Activated CD4-positive, alpha-beta T cell treated with anti-CD3 and anti-CD28 coated beads for 36 hours (primary cell): ENCODE results near the gene TMEM179B. TPM values are rescaled to one million over a fixed set of nuclear protein-coding genes. Genes with fewer than 3 reads are reported as not detected.
"Not testable (repeated sequence)": the region's sequence is repeated elsewhere in the genome, so short reads cannot be mapped to it uniquely, and the experiment has no call there.

Source experiments
- ATAC-seq: fragments of 200-7000 bp; cut with Tn5 transposase; one replicate; pipeline ENCODE4 v1.10.0; 2021; ENCODE audit warnings: mild to moderate bottlenecking, moderate library complexity
- CTCF ChIA-PET: fragments of 350-600 bp; sonication (Branson Sonifier 250); formaldehyde crosslinking; loops from one replicate; lab custom pipeline; 2021; ENCODE audit warnings: antibody characterized with exemption; lab: Charles Lee
- POLR2A ChIA-PET: fragments of 350-600 bp; sonication (Branson Sonifier 250); formaldehyde crosslinking; loops from one replicate; lab custom pipeline; 2021; ENCODE audit warnings: antibody characterized with exemption, inconsistent platforms; lab: Charles Lee
- DNase-seq: peaks from one replicate; pipeline ENCODE4 v3.0.0-alpha.2; 2020
- H3K27ac Mint-ChIP-seq: one replicate; pipeline ENCODE4 v1.8.0; 2021; ENCODE audit warnings: mixed read lengths
- H3K27me3 Mint-ChIP-seq: one replicate; pipeline ENCODE4 v1.8.0; 2021; ENCODE audit warnings: mixed read lengths
- H3K36me3 Mint-ChIP-seq: one replicate; pipeline ENCODE4 v1.8.0; 2021; ENCODE audit warnings: low read depth, mixed read lengths
- H3K4me1 Mint-ChIP-seq: one replicate; pipeline ENCODE4 v1.8.0; 2021; ENCODE audit warnings: mixed read lengths
- H3K4me3 Mint-ChIP-seq: one replicate; pipeline ENCODE4 v1.8.0; 2021; ENCODE audit warnings: mild to moderate bottlenecking, moderate library complexity, mixed read lengths
- H3K9me3 Mint-ChIP-seq: one replicate; pipeline ENCODE4 v1.8.0; 2021; ENCODE audit warnings: low read depth, mixed read lengths
- intact Hi-C, 2 experiments: fragments of 100-400 bp; cut with DNase I in 1 of 2; cut with micrococcal nuclease in 1 of 2; formaldehyde crosslinking; loops; one replicate each; pipeline versions ENCODE4 v1.14.2 to v1.15.1; 2022 to 2024; cut with DNase I, micrococcal nuclease
- total RNA-seq, 2 experiments: library from RNA; stranded (reverse); gene quantifications; one replicate each; pipeline ENCODE4 v1.2.3, GENCODE V29; 2021

Gene TMEM179B
- total RNA-seq, 2 experiments from 2014 or later: 19.5 to 35.9 TPM

DNA sequence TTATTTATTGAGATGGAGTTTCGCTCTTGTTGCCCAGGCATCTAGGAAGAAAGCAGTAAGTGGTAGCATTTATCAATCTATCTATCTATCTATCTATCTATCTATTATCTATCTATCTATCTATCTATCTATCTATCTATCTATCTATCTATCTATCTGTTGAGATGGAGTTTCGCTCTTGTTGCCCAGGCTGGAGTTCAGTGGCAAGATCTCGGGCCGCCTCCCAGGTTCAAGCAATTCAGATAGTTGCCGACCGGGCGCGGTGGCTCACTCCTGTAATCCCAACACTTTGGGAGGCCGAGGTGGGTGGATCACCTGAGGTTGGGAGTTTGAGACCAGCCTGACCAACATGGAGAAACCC lies 26.4 kb upstream of the TMEM179B start:
- Mint-ChIP-seq H3K4me3 (peak overlapping the region; percentile 89), H3K27ac (peak overlapping the region; percentile 42), H3K36me3 (peaks cover 17% of the 10 kb centered on the region), H3K4me1 (peaks cover 21% of the 10 kb centered on the region)
- CTCF ChIA-PET: interaction anchor here (0.6 kb wide), 1 partner anchor 91 kb away, joined by 4 read pairs; no protein-coding TSS in a partner anchor
- not testable (repeated sequence) for ATAC-seq, H3K27me3 Mint-ChIP-seq, H3K9me3 Mint-ChIP-seq
- POLR2A ChIA-PET: interaction anchor here (1.0 to 1.8 kb wide), 4 partner anchors 9 to 120 kb away, joined by 4 to 9 read pairs (median 4); partner anchors contain the start of genes SLC3A2 and TAF6L
- DNase-seq: peak; percentile 41
- intact Hi-C loops: loop anchor here (1.0 to 2.0 kb wide), 12 partner anchors 8 to 1480 kb away; partner anchors contain the start of genes TAF6L (in 2 of the 2), TMEM179B (in 2 of the 2), FKBP2 (in 1 of the 2) and GANAB (in 1 of the 2)

DNA sequence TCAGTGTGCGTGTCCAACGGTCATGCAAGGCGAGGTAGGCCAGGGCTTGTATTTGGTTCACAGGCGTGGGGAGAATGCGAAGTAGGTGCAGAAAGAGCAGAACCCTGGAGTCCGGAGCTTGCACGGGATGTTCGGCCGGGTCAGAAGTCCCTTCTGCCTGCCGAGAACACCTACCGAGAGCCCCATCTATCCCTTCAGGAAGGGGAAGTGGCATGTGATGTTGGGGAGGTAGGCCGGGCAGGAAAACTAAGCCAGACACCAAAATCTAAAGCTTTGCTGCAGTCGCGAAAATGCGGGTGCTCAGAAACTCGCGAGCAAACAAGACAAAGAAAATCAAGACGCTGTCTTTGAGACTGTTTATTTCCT lies 16.4 kb upstream of the TMEM179B start:
- intact Hi-C loops: loop anchor here (1.0 to 2.0 kb wide), 14 partner anchors 9 to 179 kb away; partner anchors contain the start of genes POLR2G (in 2 of the 2), TMEM179B (in 2 of the 2), ZBTB3 (in 2 of the 2) and HNRNPUL2 (in 1 of the 2)
- ChIA-PET CTCF (interaction anchor here (0.8 to 10.7 kb wide), 5 partner anchors 8 to 112 kb away, joined by 3 to 75 read pairs (median 4); partner anchors contain the start of genes TMEM179B and ZBTB3), POLR2A (interaction anchor here (0.6 to 3.1 kb wide), 8 partner anchors 9 to 111 kb away, joined by 3 to 19 read pairs (median 5); partner anchors contain the start of genes C11orf98, CSKMT, HNRNPUL2 and POLR2G)
- H3K4me3 Mint-ChIP-seq: peak overlapping the region; percentile 85
- DNase-seq (peak; percentile 43), ATAC-seq (no peak)
- no peaks in the 10 kb centered on the region for H3K9me3 Mint-ChIP-seq
- peak overlapping the region; percentile 89 for H3K27ac Mint-ChIP-seq
- H3K36me3 Mint-ChIP-seq: peaks cover 18% of the 10 kb centered on the region
- H3K27me3 Mint-ChIP-seq: no peaks in the 10 kb centered on the region
- H3K4me1 Mint-ChIP-seq: peaks cover 26% of the 10 kb centered on the region

DNA sequence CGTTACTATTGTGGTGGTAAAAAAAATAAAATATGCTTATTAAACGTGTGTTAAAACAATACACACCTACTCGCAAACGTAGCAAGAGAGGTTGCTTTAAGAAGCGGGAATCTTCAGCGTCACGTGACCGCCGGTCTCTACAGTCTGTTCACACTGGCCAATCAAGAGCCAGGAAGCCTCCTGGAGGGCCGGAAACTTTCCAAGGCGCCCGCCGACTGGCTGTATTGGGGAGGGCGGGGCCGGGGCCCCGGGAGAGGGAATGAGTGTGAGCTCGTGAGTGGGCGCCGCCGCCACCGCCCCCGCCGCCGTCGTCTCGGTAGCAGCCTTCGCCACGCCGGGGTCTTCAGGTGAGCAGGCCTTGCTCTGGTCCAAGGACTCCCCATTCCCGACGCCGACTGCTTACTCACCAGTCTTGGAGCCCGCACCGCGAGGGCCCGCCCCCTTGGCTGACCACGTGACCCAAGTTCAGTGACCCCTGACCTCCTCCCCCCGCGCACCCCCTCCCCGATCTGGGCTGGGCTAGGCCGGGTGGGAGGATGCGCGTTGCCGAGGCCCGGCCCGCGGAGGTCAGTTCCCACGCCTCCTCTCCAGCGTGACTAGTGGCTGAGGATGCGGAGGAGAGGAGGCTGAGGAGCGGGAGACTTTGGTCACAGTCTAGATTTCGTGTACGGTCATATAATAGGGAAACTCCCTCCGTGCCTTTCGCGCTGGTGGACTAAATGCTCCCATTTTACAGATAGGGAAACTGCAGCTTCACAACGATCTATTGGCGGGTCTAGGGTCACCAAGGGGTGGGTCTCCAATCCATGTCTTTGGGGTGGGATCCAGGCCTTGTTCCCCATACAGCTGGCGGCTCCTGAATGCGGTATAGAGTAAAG lies 15.8 kb upstream of the TMEM179B start, which contains the start of gene TAF6L:
Gene TAF6L (plus strand): TSS at position 253 of the 878 bp plus-strand sequence. CDS start 4,388 bp downstream, outside the sequence.
- Mint-ChIP-seq H3K4me1 (peaks cover 26% of the 10 kb centered on the region), H3K27ac (peak within 1 kb of the TSS; percentile 89), H3K27me3 (no peaks in the 10 kb centered on the region), H3K4me3 (peak within 1 kb of the TSS; percentile 85), H3K9me3 (no peaks in the 10 kb centered on the region), H3K36me3 (peaks cover 19% of the 10 kb centered on the region)
- intact Hi-C loops: loop anchor here (1.0 to 2.0 kb wide), 14 partner anchors 10 to 180 kb away; partner anchors contain the start of genes POLR2G (in 2 of the 2), TMEM179B (in 2 of the 2), ZBTB3 (in 2 of the 2) and HNRNPUL2 (in 1 of the 2)
- POLR2A ChIA-PET: interaction anchor here (0.6 to 3.1 kb wide), 9 partner anchors 10 to 110 kb away, joined by 3 to 19 read pairs (median 5); partner anchors contain the start of genes C11orf98, CSKMT, HNRNPUL2 and POLR2G
- CTCF ChIA-PET: interaction anchor here (0.7 to 10.7 kb wide), 9 partner anchors 8 to 197 kb away, joined by 3 to 75 read pairs (median 4); partner anchors contain the start of genes TMEM179B and ZBTB3
- DNase-seq (peak; percentile 98), ATAC-seq (peak; percentile 87)

DNA sequence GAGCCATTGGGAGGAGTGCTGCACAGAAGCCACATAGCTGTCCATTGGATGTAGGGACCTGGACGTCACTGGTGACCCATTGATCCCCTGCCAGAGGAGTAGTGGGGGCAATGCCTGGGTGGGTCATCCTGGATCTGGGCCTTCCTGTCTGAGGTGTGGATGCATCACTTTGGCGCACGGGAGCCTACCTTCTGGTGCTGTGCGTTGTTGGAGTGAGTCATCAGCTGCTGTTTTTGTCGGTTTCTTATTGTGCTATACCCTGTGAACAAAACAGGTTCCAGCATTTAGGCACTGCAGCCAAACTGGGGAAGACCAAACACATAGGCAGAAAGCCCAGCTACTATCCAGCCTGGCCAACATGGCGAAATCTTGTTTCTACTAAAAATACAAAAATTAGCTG lies 12.8 kb upstream of the TMEM179B start:
- no peak for ATAC-seq
- ChIA-PET POLR2A (interaction anchor here (1.4 to 1.7 kb wide), 2 partner anchors 21 to 67 kb away, joined by 4 to 9 read pairs; partner anchors contain the start of gene ZBTB3), CTCF (interaction anchor here (0.7 to 10.7 kb wide), 4 partner anchors 9 to 231 kb away, joined by 3 to 75 read pairs (median 4); partner anchors contain the start of genes POLR2G and TMEM179B)
- H3K36me3 Mint-ChIP-seq: peaks cover 31% of the 10 kb centered on the region
- no peak overlapping the region for H3K4me3 Mint-ChIP-seq
- peaks cover 39% of the 10 kb centered on the region for H3K4me1 Mint-ChIP-seq
- DNase-seq: no peak
- H3K27ac Mint-ChIP-seq: no peak overlapping the region
- intact Hi-C loops: no loop called here
- H3K9me3 Mint-ChIP-seq: no peaks in the 10 kb centered on the region
- no peaks in the 10 kb centered on the region for H3K27me3 Mint-ChIP-seq

DNA sequence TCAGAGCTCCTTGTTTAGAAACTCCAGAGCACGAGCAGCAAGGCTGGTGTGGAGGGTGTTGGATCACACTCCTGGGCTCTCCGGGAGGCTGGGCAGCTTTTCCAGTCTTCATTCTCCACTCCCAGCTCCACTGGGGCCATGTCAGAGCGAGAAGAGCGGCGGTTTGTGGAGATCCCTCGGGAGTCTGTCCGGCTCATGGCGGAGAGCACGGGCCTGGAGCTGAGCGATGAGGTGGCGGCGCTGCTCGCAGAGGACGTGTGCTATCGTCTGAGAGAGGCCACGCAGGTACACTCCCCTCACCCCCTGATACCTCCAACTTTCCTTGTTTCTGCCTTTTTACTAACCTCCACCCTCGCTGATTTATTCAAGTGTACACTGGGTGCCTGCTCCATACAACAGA lies 11.6 kb upstream of the TMEM179B start:
- DNase-seq (no peak), ATAC-seq (no peak)
- ChIA-PET CTCF (interaction anchor here (0.8 to 10.7 kb wide), 3 partner anchors 8 to 25 kb away, joined by 3 to 75 read pairs (median 3); partner anchors contain the start of gene TMEM179B), POLR2A (interaction anchor here (1.7 kb wide), 1 partner anchor 65 kb away, joined by 9 read pairs; no protein-coding TSS in a partner anchor)
- Mint-ChIP-seq H3K9me3 (no peaks in the 10 kb centered on the region), H3K27ac (peak overlapping the region; percentile 24), H3K27me3 (no peaks in the 10 kb centered on the region), H3K4me1 (peaks cover 28% of the 10 kb centered on the region), H3K36me3 (peaks cover 26% of the 10 kb centered on the region), H3K4me3 (no peak overlapping the region)
- intact Hi-C loops: no loop called here

DNA sequence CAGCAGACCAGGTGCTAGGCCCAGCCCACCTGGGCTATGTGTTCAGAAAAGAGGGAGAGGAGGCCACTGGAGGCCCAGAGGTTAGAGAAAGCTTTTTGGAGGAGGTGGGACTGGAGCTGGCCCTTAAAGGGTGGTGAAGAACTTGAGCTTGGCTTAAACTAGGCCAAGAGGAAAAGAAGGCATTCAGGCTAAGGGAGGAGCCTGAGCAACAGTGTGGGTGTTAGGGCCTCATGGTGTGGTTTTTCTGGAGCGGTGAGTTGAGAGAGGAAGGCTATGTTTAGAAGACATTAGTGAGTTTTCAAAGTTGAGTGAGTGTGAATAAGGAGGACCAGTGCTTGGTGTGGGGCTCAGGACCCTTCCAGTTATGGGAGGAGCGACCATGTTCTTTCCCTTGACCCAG lies 9.8 kb upstream of the TMEM179B start:
- Mint-ChIP-seq H3K27ac (peak overlapping the region; percentile 75), H3K4me3 (no peak overlapping the region), H3K27me3 (no peaks in the 10 kb centered on the region), H3K9me3 (no peaks in the 10 kb centered on the region), H3K4me1 (peaks cover 21% of the 10 kb centered on the region), H3K36me3 (peaks cover 26% of the 10 kb centered on the region)
- ChIA-PET POLR2A (no interaction called here), CTCF (interaction anchor here (10.7 kb wide), 1 partner anchor 10 kb away, joined by 75 read pairs; the partner anchor contains the start of gene TMEM179B)
- DNase-seq (peak; percentile 26), ATAC-seq (peak; percentile 76)
- intact Hi-C loops: no loop called here

DNA sequence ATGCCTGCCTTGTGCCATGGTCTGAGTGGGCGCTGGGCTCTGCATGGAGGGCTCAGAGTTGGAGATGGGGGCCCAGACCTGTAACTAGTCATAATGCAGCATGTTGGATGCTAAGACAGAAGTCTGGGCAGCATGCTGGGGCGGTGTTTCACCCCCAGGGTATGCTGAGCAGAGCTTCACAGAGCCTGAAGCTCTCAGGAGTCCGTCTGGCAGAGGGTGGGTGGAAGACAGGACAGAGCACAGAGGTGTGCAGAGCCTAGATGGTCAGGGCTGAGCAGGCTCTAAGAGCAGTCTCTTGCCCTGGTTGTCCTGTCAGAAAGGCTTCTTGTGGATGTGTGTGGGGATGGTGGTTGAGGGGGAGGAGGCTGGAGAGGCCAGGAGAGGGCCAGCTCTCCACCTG lies 8.8 kb upstream of the TMEM179B start:
- ChIA-PET CTCF (interaction anchor here (1.1 kb wide), 1 partner anchor 99 kb away, joined by 3 read pairs; no protein-coding TSS in a partner anchor), POLR2A (no interaction called here)
- no peak for ATAC-seq

DNA sequence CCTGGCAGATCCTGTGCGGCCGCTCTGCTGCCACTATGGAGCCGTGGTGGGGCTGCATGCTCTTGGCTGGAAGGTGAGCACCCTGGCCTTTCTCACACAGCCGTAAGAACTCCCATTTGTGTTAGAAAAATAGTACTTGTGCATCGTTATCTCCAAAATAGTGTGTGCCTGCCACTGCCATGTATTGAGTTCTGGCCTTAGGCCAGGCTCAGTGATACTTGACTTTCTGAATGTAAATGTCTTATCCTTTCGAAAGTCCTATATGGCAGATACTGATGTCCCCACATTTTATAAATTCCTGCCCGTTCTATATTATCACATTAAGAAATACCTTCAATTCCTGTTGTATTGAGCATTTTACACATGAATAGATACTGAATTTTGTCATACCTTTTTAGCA lies 4.4 kb upstream of the TMEM179B start:
- Mint-ChIP-seq H3K4me3 (no peak overlapping the region), H3K9me3 (no peaks in the 10 kb centered on the region), H3K27ac (no peak overlapping the region), H3K27me3 (no peaks in the 10 kb centered on the region), H3K4me1 (peaks cover 17% of the 10 kb centered on the region), H3K36me3 (peaks cover 17% of the 10 kb centered on the region)
- ChIA-PET POLR2A (no interaction called here), CTCF (interaction anchor here (1.0 kb wide), 1 partner anchor 8 kb away, joined by 3 read pairs; no protein-coding TSS in a partner anchor)
- ATAC-seq (no peak), DNase-seq (no peak)
- intact Hi-C loops: no loop called here

More for the DNA sequence above, 8.8 kb upstream of the TMEM179B start:
- DNase-seq: no peak
- no peaks in the 10 kb centered on the region for H3K9me3 Mint-ChIP-seq
- H3K4me3 Mint-ChIP-seq: no peak overlapping the region
- H3K27me3 Mint-ChIP-seq: no peaks in the 10 kb centered on the region
- intact Hi-C loops: no loop called here
- peaks cover 21% of the 10 kb centered on the region for H3K4me1 Mint-ChIP-seq
- H3K27ac Mint-ChIP-seq: peak overlapping the region; percentile 15
- peaks cover 28% of the 10 kb centered on the region for H3K36me3 Mint-ChIP-seq

DNA sequence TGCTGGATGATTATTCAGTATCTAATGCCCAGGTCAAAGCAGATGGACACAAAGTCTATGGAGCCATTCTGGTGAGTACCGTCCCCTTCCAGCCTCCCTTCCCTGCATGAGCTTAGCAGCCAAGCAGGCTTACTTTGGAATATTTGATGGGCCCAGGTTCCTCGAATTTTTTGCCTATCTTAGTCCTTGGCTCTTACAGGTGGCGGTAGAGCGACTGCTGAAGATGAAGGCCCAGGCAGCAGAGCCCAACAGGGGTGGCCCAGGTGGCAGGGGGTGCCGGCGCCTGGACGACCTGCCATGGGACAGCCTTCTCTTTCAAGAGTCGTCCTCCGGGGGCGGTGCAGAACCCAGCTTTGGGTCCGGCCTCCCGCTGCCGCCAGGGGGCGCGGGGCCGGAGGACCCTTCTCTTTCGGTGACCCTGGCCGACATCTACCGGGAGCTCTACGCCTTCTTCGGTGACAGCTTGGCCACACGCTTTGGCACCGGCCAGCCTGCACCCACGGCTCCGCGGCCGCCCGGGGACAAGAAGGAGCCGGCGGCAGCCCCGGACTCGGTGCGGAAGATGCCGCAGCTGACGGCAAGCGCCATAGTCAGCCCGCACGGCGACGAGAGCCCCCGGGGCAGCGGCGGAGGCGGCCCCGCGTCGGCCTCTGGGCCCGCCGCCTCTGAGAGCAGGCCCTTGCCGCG lies 741 bp upstream of the TMEM179B start:
- intact Hi-C loops: loop anchor here (1.0 to 5.0 kb wide), 15 partner anchors 15 to 95 kb away; partner anchors contain the start of genes HNRNPUL2 (in 2 of the 2), NXF1 (in 2 of the 2), POLR2G (in 2 of the 2) and TAF6L (in 2 of the 2)
- ATAC-seq (peak; percentile 70), DNase-seq (peak; percentile 92)
- no peaks in the 10 kb centered on the region for H3K27me3 Mint-ChIP-seq
- ChIA-PET POLR2A (interaction anchor here (0.6 to 3.5 kb wide), 19 partner anchors 10 to 195 kb away, joined by 3 to 52 read pairs (median 5); partner anchors contain the start of genes SLC3A2, STX5, TAF6L and TEX54), CTCF (interaction anchor here (0.6 to 6.1 kb wide), 42 partner anchors 10 to 213 kb away, joined by 3 to 75 read pairs (median 4); partner anchors contain the start of genes C11orf98, CSKMT, EEF1G and HNRNPUL2)
- H3K9me3 Mint-ChIP-seq: no peaks in the 10 kb centered on the region
- H3K4me3 Mint-ChIP-seq: peak overlapping the region; percentile 90
- H3K27ac Mint-ChIP-seq: peak overlapping the region; percentile 90
- H3K4me1 Mint-ChIP-seq: peaks cover 39% of the 10 kb centered on the region
- H3K36me3 Mint-ChIP-seq: peaks cover 39% of the 10 kb centered on the region

DNA sequence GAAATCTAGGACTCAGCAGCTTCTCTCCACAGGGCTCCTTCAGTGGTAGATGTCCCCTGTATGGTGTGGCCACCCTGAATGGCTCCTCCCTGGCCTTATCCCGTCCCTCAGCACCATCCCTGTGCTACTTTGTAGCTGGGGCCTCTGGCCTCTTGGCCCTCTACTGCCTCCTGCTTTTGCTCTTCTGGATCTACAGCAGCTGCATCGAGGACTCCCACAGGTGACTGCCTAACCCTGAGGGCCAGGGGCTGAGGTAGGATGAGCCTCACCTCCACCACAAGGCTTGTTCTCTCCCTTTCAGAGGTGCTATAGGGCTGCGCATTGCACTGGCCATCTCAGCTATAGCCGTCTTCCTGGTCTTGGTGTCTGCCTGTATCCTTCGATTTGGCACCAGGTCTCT lies 1.8 kb downstream of the TMEM179B start:
- Mint-ChIP-seq H3K9me3 (no peaks in the 10 kb centered on the region), H3K4me1 (peaks cover 48% of the 10 kb centered on the region), H3K27ac (peak overlapping the region; percentile 81), H3K36me3 (peaks cover 58% of the 10 kb centered on the region), H3K27me3 (no peaks in the 10 kb centered on the region), H3K4me3 (peak overlapping the region; percentile 90)
- no peak for ATAC-seq
- POLR2A ChIA-PET: interaction anchor here (0.6 to 3.5 kb wide), 7 partner anchors 15 to 93 kb away, joined by 3 to 52 read pairs (median 3); partner anchors contain the start of genes WDR74 and ZBTB3
- CTCF ChIA-PET: interaction anchor here (0.6 to 6.1 kb wide), 3 partner anchors 12 to 1461 kb away, joined by 3 to 75 read pairs (median 3); partner anchors contain the start of gene TAF6L
- intact Hi-C loops: loop anchor here in 1 of 2 experiments (5.0 kb wide), 1 partner anchor 37 kb away; the partner anchor contains the start of gene ZBTB3
- no peak for DNase-seq
